GM11168 (cell line): ENCODE data around the gene C1orf21.
"Not testable (repeated sequence)": the region's sequence is repeated elsewhere in the genome, so short reads cannot be mapped to it uniquely, and the experiment has no call there.

ENCODE experiments used
- in situ Hi-C: fragments of 300-500 bp; cut with MboI; formaldehyde crosslinking; loops from one replicate; pipeline ENCODE4 v1.12.0; 2022; ENCODE audit warnings: low sequenced_read_pairs; ENCODE audit not compliant: unreplicated experiment

C1orf21 gene, protein sequence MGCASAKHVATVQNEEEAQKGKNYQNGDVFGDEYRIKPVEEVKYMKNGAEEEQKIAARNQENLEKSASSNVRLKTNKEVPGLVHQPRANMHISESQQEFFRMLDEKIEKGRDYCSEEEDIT

DNA sequence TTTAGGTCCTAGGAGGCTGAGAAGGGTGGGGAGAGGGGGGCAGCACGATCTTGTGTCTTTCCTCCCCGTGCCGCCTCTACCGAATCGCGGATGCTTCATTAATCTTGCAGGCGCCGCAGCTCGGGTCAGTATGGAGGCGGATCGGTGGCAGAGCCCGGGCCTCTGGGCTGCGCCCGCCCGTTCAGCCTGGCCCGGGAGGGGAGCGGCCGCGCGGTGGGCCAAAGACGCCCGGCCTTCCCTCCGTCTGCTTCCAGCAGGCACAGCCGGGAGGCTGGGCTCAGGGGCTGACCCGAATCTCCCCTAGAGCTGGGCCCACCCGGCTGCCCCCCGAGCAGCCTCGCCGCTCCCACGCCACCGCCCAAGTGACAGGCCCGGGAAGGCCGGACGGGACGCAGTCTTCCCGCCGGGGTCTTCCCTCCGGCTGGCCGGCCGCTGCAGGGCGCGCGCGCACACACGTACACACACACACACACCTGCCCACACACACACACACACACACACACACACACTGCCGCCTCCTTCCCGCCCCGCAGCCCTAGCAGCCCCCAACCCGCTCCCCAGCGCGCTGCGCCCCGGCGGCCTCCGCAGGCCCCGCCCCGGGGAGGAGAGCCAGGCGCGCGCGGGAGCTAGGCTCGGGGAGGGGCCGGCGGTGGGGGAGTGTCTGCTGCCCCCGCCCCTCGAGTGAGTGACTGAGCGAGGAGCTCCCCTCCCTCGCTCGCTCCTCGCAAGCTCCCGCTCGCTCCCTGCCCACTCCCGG, at the start of gene C1orf21:
C1orf21 (plus strand) TSS at position 718 of the 757 bp plus-strand sequence. CDS start 90,481 bp downstream, outside the sequence.
- in situ Hi-C loops: no loop called here

DNA sequence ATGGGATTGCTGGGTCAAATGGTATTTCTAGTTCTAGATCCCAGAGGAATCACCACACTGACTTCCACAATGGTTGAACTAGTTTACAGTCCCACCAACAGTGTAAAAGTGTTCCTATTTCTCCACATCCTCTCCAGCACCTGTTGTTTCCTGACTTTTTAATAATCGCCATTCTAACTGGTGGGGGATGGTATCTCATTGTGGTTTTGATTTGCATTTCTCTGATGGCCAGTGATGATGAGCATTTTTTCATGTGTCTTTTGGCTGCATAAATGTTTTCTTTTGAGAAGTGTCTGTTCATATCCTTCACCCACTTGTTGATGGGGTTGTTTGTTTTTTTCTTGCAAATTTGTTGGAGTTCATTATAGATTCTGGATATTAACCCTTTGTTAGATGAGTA, 49.0 kb upstream of the C1orf21 start:
- in situ Hi-C loops: not testable (repeated sequence)

DNA sequence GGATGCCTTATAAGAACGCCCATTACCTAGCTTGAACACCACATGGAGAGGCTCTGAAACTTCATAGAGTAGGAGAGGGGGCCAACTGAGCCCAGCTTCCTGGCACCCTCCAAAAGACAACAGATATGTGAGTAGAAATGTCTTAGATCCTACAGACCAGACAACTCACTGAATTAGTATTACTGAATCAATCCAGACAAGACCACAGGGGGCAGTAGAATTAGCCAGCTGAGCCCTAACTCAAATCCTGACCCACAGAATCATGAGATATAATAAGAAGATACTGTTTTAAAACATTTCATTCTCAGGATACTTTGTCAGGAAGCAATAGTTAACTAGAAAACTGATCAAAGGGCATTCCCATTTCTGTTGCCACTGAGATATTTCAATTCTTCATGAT, 45.8 kb upstream of the C1orf21 start:
- in situ Hi-C loops: no loop called here

DNA sequence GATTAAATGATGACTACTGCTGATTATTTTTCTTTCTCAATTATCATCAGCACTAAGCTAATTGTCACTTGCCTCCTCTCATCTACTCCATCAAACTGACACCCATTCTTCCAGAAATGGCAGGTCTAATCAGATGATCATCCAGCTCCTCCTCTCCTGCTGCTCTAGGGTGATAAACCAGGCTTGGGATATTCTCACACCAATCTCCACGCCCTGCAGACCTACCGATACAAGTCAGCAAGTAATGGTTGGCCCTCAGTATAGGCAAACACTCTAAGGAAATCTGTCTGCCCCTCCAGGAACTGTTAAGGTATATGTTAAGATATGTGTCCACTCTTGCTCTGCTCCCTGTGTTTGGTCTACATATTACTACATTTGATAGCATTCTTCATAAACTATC, 36.3 kb upstream of the C1orf21 start:
- in situ Hi-C loops: no loop called here

DNA sequence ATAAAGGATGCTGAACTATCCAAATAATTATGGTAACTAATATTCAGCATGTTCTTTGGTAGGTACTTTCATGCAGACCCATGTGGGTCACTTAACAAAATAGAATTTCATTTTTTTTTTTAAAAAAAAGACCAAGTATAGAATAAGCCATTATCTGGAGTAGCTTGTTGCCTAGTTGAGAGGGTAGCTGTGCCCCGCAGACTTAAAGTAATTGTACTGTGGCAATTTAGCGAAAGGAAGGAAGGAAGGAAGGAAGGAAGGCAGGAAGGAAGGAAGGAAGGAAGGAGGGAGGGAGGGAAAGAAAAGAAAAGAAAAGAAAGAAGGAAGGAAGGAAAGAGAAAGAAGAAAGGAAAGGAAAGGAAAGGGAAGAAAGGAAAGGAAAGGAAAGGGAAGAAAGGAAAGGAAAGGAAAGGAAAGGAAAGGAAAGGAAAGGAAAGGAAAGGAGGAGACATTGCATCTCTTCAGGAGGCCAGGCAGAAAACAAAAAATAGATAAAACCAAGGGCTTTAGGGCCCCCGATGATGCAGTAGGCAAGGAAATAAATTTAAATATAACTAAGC, 35.3 kb upstream of the C1orf21 start:
- in situ Hi-C loops: no loop called here

DNA sequence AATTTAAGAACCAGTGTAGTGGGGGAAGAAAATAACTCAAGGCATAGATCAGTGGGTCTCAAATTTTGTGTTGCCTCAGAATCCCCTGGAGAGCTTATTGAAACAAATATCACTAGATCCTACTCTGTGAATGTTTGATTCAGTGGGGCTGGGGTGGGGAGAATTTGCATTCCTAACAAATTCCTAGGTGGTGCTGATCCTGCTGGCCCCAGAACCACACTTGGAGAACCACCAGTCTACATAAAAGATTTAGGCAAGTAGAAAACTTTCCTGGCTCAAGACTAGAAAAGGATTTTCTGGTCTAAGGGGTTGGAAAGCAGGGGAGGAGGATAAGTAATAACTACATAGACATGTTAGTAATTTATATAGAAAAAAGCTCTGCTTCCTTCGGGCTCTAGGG, 34.1 kb upstream of the C1orf21 start:
- in situ Hi-C loops: no loop called here

DNA sequence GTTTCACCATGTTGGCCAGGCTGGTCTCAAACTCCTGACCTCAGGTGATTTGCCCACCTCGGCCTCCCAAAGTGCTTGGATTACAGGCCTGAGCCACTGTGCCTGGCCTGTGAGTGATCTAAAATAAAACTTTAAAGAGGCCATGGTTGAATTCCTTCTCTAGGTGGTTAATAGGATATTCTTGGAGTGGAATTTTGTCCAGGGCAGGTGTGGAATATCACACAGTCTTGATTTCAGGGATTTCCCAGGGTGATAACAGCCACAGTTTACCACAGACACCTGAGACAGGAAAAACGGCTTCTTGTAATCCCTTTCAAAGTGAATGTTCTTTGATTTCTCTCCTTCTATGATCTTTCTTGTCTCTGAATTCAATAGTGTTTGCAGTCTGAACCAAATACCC, 32.1 kb upstream of the C1orf21 start:
- in situ Hi-C loops: no loop called here

DNA sequence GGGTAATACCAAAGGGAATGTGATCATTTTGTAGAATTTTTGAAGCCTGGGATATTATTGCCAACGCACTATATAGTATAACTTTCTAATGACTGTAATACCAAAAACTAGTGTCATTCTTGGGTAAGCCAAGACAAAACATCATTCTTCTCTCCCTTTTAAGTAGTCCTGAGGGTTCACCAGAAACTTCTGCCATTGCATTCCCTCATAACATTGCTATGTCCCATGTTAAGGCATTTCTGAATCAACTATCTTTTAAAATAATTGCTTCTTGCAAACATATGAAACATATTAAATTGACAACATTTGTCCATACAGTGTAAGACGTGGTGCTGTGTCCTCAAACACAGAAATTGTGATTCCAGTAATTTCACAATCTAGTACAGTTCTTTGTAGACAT, 29.9 kb upstream of the C1orf21 start:
- in situ Hi-C loops: no loop called here

DNA sequence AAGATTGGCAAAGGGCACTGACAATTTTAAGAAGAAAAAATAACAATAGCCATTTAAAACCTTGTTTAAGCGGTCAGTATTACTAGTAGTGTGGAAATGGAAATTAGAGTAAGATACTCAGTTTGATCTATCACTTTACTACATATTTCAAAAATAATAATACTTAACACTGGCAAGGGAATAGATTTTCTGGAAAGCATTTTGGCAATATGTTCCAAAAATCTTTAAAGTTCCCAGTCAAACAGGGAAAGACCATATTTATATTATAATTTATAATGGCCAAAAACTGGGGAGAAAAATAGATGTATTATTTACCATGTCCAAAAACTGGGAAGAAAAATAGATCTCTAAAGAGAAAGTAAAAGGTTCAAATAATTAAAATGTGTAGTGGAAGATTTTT, 28.6 kb upstream of the C1orf21 start:
- in situ Hi-C loops: no loop called here

DNA sequence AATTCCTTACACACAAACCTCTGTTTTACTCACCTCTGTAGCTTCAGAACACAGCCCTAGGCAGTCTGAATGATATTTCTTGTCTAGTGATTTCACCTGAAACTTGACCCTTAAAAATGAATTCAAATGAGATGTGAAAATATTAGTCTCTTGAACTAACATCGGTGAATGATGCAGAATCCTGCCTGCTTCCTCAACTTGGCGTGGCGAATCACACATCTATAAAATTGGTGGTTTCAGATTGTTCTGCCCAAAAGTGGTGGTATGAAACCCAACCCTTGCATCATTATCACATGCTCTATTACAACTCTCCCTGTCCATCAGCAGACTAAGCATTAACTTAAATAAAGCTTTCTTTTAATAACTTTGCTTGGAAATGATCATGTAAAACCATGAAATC, 26.9 kb upstream of the C1orf21 start:
- in situ Hi-C loops: no loop called here

DNA sequence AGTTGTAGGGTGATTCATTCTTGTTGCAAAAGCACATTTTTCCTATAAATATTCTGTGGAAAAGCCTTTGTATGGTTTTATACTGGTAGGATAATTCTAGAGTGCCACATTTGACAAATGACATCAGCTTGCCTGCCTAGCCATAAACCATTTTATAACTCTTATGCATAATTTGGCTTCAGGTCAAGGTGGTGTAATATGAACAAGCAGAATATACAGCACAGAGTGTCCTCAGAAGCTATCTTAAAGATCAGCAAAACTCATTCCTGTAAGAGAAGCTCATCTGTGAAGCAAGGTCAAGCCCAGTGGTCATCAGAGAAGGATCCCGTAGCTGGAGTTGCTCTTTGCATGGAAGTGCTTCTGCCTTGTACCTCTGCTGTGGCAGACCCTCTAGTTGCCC, 24.0 kb upstream of the C1orf21 start:
- in situ Hi-C loops: no loop called here

DNA sequence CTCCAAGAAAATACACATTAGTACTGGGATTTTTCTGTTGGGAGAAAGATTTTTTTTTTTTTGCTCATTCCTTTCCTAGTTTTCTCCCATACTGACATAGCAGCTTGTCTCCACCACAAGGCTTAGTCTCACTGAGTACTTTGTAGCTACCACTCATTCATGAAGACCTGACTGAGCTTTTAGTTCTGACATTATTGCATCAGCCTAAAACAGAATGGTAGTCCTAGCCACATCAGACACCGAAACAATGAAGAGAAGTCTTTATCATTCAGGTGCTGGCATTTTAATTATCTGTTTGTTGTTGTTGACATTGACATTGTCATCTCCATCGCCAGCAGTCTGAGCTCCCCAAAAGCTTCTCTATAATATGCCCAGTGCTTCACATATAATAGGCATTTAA, 21.1 kb upstream of the C1orf21 start:
- in situ Hi-C loops: no loop called here

DNA sequence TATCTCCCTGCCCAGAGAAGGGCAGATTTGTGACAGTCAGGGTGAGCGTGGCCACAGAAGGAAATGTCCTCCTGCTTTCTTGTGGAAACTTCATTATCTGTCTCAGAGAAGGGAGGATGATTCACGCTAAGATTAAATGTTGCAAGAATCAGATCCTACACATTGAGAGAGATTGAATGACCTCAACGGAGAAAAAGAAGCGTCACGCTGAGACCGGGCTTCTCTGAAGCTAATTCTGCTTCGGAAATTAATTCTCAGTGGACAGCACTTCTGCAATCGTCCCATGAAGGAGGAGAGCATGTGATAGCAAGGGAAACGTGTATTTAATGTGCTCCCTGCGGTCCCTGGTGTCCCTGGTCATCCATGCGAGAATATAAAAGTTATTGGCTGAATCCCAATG, 19.8 kb upstream of the C1orf21 start:
- in situ Hi-C loops: no loop called here

DNA sequence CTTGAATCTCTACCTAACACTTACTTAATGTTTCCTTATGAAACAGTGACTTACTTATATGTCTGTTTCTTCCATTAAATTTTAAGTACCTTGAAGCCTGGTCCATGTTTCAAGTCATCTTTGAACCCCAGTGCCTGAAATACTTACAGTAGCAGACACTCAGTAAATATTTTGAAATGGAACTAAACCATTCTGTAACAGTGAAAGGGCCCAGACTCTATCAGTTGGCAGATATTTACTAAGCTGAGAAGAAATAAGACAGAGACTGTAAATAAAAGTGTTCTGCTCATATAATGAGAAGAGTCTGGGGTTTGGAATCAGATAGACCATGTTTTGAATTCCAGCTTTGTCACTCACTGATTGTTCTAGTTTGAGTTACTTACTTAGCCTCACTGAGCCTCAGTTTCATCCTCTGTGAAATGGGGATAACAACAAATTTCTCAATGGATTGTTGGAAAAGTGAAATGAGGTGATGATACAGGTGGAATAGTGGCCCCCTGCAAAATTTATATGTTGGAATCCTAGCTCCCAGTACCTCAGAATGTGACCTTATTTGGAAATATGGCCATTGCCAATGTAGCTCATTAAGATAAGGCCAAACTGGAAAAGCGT, 19.3 kb upstream of the C1orf21 start:
- in situ Hi-C loops: no loop called here

DNA sequence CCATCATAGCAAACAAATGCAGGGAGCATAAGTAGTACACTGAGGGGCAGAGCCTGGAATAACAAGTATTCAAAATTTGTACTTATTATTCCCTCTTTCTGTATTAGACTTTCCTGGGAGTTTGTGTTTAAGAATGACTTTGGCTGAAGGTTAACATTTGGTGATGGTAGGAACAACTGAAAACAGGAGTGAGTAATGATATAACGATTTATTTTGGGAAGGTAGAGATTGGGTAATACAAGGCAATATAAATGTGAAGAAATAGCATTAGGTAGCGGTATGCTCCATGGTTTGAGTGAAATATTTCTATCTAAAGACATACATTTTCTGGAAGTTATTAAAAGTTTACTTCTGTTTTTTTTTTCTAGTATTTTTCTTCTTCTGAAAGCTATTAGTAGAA, 18.5 kb upstream of the C1orf21 start:
- in situ Hi-C loops: no loop called here

DNA sequence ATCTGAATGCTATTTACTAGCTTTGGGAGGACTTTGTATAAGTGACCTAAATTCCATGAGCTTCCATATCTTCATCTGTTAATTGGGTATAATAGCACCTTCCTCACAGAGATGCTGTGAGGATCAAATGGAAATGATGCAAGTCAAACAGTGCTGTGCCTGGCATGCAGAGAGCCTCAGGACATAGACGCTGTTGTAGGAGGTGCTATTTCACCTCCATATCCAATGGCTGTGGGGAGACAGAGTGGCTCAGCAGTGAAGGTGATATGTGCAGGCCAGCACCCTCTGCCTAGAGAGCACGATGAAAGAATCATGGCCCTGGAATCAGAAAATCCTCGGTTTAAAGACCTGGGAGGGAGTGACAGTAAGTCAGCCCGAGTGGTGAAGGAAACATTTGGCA, 16.0 kb upstream of the C1orf21 start:
- in situ Hi-C loops: no loop called here

DNA sequence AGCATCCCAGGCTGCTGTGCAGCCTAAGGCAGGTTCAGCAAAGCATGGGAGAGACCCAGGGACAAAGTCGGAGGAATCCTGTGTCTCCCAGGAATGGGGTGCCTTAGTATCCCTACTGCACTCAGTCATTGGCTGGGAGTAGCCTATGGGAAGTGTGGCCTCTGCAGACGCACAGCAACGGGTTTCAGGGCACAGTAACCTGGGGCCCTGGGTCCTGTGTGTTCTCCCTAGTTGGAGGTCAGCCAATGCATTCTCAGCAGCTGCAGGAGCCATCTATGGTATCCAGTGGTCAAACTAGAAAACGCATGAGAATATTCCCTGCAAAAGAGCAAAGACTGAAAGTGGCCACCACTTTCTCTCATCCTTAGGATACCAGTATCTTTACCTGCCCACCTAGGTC, 13.7 kb upstream of the C1orf21 start:
- in situ Hi-C loops: no loop called here

DNA sequence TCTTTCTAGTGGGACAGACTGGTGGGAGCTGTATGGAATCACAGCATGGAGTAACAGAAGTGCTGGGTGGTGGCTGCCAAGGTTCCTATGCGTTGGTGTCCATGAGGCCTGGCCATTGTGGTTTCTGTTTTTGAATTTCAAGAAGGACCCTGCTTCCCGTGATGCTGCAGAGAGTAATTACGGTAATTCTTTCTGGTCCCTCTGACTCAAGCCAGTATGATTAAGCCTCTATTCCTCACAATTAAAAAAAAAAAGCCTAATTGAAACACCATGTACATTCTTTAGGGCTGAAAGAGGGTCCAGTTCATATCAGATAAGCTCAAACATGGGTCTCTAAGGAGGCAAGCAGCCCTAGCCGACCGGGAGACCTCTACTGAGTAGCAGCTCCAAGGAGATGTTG, 10.5 kb upstream of the C1orf21 start:
- in situ Hi-C loops: no loop called here

DNA sequence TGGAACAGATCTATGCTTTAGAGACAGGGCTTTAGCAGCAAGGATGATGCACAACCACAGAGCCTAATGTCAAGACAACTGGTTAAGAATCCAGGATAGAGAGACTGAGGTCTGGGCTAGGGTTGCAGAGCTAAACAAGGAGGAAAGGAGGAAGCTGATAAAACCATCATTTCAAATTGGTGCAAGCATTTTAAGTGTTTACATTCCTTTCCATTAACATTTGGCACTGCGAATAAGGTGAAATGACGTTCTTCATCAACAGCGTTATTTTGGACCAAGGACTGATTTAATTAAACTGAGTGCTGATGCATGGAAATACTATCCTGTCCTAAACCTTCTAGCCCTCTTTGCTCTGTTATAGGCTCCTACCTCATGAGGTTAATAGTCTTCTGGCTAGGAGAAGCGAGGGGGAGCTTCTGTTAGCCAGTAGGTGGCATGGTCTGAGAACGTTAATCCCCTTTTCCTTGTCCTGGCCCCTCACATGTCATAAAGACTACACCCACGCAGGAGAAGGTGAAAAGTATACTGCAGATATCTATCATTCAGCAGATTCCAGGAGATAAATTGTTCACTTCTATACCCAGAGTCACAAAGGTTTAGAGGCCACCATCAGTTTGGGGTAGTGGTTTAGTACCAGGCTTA, 7.6 kb upstream of the C1orf21 start:
- in situ Hi-C loops: no loop called here

DNA sequence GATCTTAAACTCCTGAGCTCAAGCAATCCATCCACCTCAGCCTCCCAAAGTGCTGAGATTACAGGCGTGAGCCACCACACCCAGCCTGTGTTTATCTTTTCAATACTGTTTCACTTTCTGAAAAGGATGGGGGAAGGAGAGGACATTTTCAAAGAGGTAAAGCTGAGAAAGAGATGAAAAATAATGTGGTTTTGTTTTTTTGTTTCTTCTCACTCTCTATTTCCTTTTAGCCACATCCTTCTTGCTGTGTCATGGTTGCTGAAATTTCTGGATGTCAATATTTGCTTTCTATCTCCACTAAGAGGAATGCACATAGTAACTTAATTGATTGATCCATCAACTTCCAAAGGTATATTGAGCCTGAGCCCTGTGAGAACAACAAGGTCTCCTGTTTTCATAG, 6.4 kb upstream of the C1orf21 start:
- in situ Hi-C loops: no loop called here

DNA sequence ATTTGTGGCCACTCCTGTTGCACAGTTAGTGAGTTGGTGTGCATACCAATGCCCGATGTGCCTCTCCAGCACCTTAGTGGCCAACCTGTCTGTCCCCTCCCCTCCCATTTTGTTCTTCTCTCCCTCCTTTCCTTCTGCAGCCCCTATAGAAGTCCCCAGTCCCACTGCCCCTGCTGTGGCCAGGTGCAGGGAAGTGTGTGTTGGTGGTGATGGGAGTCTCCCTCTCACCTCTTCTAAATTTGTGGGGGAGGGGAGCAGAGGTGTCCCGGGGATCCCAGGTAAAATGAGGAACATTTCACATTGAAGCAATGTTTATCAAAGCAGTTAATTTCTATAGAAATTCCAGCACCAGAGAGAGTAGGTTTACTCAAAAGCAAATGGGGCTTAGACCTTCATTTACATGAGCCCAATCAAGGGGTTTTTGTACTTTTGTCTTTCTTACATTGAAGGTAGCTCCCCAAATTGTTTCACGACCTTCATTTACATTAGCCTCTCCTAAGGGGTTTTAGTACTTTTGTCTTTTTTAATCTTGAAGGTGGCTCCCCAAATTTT, 3.0 kb upstream of the C1orf21 start:
- in situ Hi-C loops: no loop called here
